ENCODE measurements around the gene RCOR3.

DNA sequence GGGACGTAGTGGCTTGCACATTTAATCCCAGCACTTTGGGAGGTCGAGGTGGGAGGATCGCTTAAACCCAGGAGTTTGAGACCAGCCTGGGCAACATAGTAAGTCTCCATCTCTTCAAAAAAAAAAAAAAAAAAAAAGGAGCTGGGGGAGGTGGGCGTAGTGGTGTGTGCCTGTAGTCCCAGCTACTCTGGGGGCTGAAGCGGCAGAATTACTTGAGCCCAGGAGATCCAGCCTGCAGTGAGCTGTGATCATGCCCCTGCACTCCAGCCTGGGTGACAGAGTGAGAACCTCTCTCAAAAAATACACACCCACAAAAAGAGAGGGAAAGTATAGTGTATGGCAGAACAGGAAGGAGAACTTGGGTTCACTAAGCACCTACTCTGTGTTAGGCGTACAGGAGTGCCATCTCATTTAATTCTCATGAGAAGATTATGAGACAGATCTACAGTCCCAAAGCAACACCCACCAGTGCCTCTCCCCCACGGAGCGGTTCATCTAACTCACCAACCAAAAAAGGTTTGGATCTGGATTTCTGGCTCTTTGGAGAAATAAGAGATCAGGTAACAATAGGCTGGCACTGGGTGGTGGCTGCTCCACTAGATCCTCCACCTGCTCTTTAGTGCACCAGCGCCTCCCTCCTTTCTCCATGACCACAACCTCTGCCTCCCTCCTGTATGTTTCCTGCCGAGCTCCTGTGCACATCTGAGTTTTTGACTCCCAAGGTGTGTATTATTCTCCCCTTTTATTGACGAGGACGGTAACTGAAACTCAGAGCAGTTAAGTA lies 66.0 kb downstream of the RCOR3 start:
- TF ChIP-seq, protein P1, sequence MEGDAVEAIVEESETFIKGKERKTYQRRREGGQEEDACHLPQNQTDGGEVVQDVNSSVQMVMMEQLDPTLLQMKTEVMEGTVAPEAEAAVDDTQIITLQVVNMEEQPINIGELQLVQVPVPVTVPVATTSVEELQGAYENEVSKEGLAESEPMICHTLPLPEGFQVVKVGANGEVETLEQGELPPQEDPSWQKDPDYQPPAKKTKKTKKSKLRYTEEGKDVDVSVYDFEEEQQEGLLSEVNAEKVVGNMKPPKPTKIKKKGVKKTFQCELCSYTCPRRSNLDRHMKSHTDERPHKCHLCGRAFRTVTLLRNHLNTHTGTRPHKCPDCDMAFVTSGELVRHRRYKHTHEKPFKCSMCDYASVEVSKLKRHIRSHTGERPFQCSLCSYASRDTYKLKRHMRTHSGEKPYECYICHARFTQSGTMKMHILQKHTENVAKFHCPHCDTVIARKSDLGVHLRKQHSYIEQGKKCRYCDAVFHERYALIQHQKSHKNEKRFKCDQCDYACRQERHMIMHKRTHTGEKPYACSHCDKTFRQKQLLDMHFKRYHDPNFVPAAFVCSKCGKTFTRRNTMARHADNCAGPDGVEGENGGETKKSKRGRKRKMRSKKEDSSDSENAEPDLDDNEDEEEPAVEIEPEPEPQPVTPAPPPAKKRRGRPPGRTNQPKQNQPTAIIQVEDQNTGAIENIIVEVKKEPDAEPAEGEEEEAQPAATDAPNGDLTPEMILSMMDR (conservative IDR thresholded peaks at IDR 0.05; ENCODE audit: low read depth, low read length): no peak
- TF ChIP-seq EZH2 (IDR thresholded peaks at IDR 0.05; ENCODE audit: borderline replicate concordance, low read depth, low read length, poor library complexity, severe bottlenecking): no peak

All from A673 (cell line).